GM21515 (cell line): ENCODE results near the gene RIN1.
"Not testable (repeated sequence)": the region's sequence is repeated elsewhere in the genome, so short reads cannot be mapped to it uniquely, and the experiment has no call there.

Experiments
- ATAC-seq: cut with Tn5 transposase; IDR thresholded peaks from one replicate; pipeline ENCODE4 v1.9.1; 2021; ENCODE audit not compliant: unreplicated experiment

Gene RIN1, protein sequence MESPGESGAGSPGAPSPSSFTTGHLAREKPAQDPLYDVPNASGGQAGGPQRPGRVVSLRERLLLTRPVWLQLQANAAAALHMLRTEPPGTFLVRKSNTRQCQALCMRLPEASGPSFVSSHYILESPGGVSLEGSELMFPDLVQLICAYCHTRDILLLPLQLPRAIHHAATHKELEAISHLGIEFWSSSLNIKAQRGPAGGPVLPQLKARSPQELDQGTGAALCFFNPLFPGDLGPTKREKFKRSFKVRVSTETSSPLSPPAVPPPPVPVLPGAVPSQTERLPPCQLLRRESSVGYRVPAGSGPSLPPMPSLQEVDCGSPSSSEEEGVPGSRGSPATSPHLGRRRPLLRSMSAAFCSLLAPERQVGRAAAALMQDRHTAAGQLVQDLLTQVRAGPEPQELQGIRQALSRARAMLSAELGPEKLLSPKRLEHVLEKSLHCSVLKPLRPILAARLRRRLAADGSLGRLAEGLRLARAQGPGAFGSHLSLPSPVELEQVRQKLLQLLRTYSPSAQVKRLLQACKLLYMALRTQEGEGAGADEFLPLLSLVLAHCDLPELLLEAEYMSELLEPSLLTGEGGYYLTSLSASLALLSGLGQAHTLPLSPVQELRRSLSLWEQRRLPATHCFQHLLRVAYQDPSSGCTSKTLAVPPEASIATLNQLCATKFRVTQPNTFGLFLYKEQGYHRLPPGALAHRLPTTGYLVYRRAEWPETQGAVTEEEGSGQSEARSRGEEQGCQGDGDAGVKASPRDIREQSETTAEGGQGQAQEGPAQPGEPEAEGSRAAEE

GRCh38 chr11:66336234-66337102, at the start of gene RIN1:
Gene RIN1, minus strand, starts transcription at chr11:66336434. Its CDS starts 32 bp downstream, at chr11:66336402.
- ATAC-seq: no peak

- not testable (repeated sequence) for ATAC-seq
Observed at GRCh38 chr11:66384316-66384715, 48.1 kb upstream of the RIN1 start.

DNA sequence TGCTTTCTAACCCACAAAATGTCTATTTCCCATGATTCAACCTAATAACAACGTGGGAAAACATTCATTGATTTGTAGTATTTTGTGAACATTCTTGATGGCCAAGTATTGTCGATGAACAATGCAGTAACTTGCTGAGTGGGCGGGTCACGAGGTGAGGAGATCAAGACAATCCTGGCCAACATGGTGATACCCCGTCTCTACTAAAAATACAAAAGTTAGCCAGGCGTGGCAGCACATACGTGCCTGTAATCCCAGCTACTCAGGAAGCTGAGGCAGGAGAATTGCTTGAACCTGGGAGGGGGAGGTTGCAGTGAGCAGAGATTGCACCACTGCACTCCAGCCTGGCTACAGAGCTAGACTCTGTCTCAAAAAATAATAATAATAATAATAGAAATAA, 44.0 kb upstream of the RIN1 start:
- not testable (repeated sequence) for ATAC-seq

DNA sequence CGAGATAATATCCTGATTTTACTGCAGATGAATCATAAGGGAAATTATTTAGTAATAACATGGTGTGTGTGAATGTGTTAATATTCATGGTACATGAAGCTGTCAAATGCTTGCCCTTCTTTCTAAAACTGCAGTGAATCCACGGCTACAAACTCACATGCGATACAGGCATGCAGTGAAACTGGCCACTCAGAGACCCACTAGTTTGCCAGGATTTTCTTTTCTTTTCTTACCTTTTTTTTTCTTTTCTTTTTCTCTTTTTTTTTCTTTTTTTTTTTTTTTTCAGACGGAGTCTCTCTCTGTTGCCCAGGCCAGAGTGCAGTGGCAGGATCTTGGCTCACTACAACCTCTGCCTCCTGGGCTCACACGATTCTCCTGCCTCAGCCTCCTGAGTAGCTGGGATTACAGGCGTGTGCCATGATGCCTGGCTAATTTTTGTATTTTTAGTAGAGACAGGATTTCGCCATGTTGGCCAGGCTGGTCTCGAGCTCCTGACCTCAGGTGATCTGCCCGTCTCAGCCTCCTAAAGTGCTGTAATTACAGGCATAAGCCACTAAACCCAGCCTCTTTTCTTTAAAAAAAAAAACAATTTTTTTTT, 37.6 kb upstream of the RIN1 start:
- not testable (repeated sequence) for ATAC-seq

GRCh38 chr11:66373265-66373664, 37.0 kb upstream of the RIN1 start:
- ATAC-seq: no peak

- peak; percentile 64 for ATAC-seq
Observed at GRCh38 chr11:66371627-66372415, 35.6 kb upstream of the RIN1 start, which contains the start of gene SLC29A2. Gene SLC29A2, minus strand, starts transcription at chr11:66371760. Its CDS starts 169 bp downstream, at chr11:66371591.

GRCh38 chr11:66369073-66369894, 33.0 kb upstream of the RIN1 start:
- no peak for ATAC-seq

- no peak for ATAC-seq
Observed at GRCh38 chr11:66368484-66368883, 32.2 kb upstream of the RIN1 start.

DNA sequence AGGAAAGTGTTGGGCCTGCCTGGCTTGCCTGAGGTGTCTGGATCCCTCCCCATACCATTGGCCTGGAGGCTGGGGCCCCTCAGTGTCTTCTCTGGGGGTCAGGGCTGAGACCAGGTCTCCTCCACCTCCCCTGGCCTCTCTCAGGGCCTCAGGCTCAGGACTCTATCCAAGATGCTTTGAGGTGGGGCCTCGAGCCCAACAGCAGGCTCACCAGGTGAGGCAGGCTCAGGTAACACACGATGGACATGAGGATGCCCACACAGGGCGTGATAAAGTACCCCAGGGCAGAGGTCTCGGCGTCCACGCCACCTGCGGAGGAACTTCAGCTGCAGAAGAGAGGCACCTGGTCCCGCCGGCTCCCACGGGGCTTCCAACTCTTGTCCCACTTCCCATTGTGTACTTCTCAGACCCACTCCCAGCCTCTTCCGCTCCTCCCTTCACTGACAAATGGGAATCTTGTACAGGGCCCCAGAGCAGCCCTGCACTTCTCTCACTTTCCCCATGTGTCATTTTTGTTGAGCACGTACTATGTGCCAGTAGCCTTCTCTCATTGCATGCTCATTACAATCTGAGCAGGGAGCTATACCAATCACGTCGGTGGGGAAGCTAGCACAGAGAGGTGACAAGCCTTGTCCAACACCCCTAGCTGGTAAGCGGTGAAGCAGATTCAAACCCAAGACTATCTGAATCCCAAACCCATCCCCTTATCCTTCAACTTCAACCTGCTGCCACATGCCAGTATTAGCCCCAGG, 31.5 kb upstream of the RIN1 start:
- no peak for ATAC-seq

DNA sequence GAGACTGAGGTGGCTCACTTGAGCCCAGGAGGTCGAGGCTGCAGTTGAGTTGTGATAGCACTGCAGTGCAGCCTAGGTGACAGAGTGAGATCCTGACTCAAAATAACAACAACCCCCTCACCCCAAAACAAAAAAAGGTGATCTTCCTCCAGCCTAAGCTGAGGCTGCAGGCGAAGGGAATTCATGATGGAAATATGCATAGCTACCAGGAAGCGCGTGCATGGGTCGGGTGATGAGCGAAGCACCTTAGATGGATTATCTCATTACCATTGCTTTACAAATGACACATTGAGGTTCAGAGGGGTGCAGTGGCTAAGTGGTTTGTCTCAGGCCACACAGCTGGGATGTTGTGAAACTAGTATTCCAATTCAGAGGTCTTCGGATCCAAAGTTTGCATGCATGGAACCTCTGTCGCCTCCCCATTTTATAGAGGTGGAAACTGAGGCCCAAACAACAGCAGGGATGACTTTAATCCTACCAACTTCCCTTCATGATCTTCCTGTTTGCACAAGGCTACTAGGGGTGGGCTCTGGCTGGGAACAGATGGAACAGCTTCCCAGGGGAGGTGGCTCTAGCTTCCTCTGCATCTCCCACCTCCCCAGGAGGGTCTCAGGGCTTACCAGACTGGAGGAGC, 30.7 kb upstream of the RIN1 start:
- ATAC-seq: no peak

GRCh38 chr11:66365711-66366619, 29.7 kb upstream of the RIN1 start:
- no peak for ATAC-seq

DNA sequence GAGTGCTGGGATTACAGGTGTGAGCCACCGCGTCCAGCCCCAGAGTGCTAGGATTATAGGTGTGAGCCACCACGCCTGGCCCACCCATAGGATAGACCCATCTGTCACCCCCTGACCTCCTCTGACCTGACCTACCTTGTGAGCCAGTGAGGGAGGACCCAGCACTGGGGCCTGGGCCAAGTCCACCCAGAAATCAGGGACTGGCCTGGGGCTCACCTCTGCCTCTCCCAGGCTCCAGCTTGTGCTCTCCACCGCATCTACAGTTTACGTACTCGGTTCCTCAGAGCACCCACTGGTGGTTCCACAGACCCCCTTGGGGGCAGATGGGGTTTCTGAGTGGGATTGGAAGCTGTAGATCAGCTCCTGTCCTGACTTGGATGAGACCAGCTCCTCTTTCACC, 28.9 kb upstream of the RIN1 start:
- no peak for ATAC-seq

GRCh38 chr11:66363805-66364535, 27.7 kb upstream of the RIN1 start:
- ATAC-seq: no peak

GRCh38 chr11:66363187-66363601, 27.0 kb upstream of the RIN1 start:
- ATAC-seq: no peak

DNA sequence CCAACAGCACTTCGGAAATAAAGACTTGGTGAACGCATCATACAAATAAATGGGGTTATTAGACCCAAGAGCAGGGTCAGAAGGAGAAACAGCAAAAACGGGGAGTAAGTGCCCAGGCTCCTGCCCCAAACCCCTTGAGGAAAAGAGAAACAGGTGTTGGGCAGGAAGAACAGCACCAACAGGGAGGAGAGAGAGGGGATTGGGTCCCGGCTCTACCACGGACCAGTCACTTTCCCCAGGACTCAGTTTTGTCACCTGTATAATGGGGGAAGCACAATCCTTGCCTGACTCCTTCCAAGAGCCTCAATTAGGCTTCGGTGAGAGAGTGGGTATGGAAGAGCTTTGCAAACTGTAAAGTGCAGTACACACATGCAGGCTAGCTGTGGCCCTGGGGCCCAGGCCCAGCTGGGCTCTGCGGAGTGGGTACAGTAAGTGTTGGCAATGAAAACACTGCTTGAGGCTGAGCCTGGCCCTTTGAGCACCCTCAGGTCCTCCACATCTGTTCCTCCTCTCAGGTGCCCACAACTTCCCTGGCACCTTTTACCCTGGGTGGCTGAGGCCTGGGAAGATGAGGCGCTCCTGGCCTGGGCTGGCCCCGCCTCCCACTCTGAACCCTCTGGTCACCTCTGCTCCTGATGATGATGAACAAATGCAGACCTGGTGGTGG, 26.4 kb upstream of the RIN1 start:
- ATAC-seq: no peak
